ENCODE measurements around the gene DCPS.

DNA sequence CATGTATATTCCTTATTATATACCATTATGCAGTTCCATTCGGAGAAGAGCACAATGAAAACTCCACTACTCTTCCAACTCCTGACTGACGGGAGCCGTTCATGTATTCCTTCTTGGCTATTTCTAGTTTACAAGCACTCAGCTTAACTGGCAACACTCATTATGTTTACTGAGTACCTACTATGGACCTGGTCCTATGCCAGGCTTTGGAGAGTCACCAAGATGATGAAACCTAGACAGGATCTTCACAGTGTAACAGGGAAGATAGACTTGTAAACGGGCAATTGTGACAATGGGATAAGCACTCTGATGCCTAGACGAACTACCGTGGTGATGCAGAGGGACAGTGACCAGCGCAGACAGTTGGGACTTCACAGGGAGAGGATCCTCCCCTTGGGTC, 29.3 kb downstream of the DCPS start:
- TF ChIP-seq, protein P1, sequence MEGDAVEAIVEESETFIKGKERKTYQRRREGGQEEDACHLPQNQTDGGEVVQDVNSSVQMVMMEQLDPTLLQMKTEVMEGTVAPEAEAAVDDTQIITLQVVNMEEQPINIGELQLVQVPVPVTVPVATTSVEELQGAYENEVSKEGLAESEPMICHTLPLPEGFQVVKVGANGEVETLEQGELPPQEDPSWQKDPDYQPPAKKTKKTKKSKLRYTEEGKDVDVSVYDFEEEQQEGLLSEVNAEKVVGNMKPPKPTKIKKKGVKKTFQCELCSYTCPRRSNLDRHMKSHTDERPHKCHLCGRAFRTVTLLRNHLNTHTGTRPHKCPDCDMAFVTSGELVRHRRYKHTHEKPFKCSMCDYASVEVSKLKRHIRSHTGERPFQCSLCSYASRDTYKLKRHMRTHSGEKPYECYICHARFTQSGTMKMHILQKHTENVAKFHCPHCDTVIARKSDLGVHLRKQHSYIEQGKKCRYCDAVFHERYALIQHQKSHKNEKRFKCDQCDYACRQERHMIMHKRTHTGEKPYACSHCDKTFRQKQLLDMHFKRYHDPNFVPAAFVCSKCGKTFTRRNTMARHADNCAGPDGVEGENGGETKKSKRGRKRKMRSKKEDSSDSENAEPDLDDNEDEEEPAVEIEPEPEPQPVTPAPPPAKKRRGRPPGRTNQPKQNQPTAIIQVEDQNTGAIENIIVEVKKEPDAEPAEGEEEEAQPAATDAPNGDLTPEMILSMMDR (conservative IDR thresholded peaks at IDR 0.05): no peak
- no peak for TF ChIP-seq EZH2 (IDR thresholded peaks at IDR 0.05; ENCODE audit: low read depth)
